ENCODE results near the gene ERICH4. TPM values are rescaled to one million over a fixed set of nuclear protein-coding genes. Genes with fewer than 3 reads are reported as not detected.

The ERICH4 gene
- total and polyA plus RNA-seq, 2 of the 8 experiments (the other 6 are each of a cell fraction or from before 2014, with no cell fraction given), result not detected

DNA sequence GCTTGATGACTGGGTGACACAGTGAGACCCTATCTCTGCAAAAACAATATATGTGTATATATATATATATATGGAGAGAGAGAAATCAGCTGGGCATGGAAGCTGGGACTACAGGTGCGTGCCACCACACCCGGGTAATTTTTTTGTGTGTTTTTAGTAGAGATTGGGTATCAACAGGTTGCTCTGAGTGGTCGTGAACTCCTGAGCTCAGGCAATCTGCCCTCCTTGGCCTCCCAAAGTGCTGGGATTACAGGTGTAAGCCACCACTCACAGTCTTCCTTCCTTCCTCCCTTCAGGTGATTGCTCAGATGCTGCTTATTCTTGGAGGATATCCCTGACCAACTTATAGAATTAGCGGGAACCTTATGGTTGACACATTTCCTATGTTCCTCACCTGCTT lies 41.9 kb downstream of the ERICH4 start:
- peaks cover 49 to 69% of the 10 kb centered on the region in 2 experiments for H3K9me3 ChIP-seq (ENCODE audit: insufficient read depth in 2 of 2, low read depth in 1 of 2, low read length in 1 of 2)
- no peak overlapping the region for H4K5ac ChIP-seq (ENCODE audit: insufficient read length, low read depth, low read length)
- H3K79me1 ChIP-seq (ENCODE audit: low read depth, low read length), result no peaks in the 10 kb centered on the region
- no peak overlapping the region for H2BK20ac ChIP-seq (ENCODE audit: low read length)
- FAIRE-seq (no peak), DNase-seq (ENCODE audit: low read depth in 1 of 2, low spot score in 2 of 2) (no peak)
- H3K14ac ChIP-seq (ENCODE audit: insufficient read length), result no peak overlapping the region
- no peak overlapping the region for H3K4me2 ChIP-seq (ENCODE audit: insufficient read depth in 1 of 2, low read depth in 2 of 2, low read length in 2 of 2)
- CTCF ChIA-PET (ENCODE audit: partially characterized antibody), result interaction anchor here (1.7 kb wide), 1 partner anchor 79 kb away, joined by 4 read pairs; no protein-coding TSS in a partner anchor
- no peak overlapping the region for H4K8ac ChIP-seq (ENCODE audit: extremely low read depth, insufficient read depth, low read length)
- H2BK120ac ChIP-seq (replicated peaks; ENCODE audit: low read depth, low read length), result no peak overlapping the region
- no peaks in the 10 kb centered on the region for H3K23me2 ChIP-seq (ENCODE audit: low read depth, low read length)
- no peak overlapping the region for H3K56ac ChIP-seq (replicated peaks; ENCODE audit: insufficient read length, low read depth, low read length)
- WGBS, 2 experiments (ENCODE audit: extremely low coverage in 1 of 2, insufficient coverage in 1 of 2, insufficient read length in 1 of 2, insufficient replicate concordance in 2 of 2, low coverage in 1 of 2, low lambda C conversion rate in 2 of 2, missing lambda C conversion rate in 1 of 2), result 79% methylated on average over 4 of the region's 4 CpGs; no CpG with 5 or more reads in 1 of the 2 experiments
- no peaks in the 10 kb centered on the region for H3K36me3 ChIP-seq (ENCODE audit: control insufficient read depth in 2 of 4, insufficient read depth in 4 of 4, low read length in 3 of 4)
- no peak overlapping the region for H3K23ac ChIP-seq (ENCODE audit: insufficient read length)
- POLR2A ChIA-PET (ENCODE audit: partially characterized antibody), result no interaction called here
- H3K9ac ChIP-seq (replicated peaks in 1 of 4; ENCODE audit: extremely low read depth in 1 of 4, low read depth in 3 of 4, low read length in 3 of 4), result no peak overlapping the region
- H3K79me2 ChIP-seq (ENCODE audit: control insufficient read depth in 1 of 2, insufficient read depth in 2 of 2, low read length in 2 of 2), result no peaks in the 10 kb centered on the region
- no peak overlapping the region for H2BK5ac ChIP-seq (ENCODE audit: low read depth, low read length)
- no peak overlapping the region for H4K91ac ChIP-seq (replicated peaks; ENCODE audit: insufficient read length, low read length)
- H2BK15ac ChIP-seq (ENCODE audit: low read length), result no peak overlapping the region
- H2AFZ ChIP-seq (ENCODE audit: low read length), result no peak overlapping the region
- no peak overlapping the region for H3K27ac ChIP-seq (ENCODE audit: low read depth, low read length)
- no peak overlapping the region for H3K18ac ChIP-seq (ENCODE audit: extremely low read depth, low read length)
- no peak overlapping the region for H3K4me3 ChIP-seq (ENCODE audit: extremely low read depth in 1 of 4, insufficient read depth in 2 of 4, low read depth in 3 of 4, low read length in 4 of 4)
- H2BK12ac ChIP-seq (ENCODE audit: low read depth, low read length), result no peak overlapping the region
- no peaks in the 10 kb centered on the region for H4K20me1 ChIP-seq (replicated peaks in 1 of 2; ENCODE audit: control insufficient read depth in 1 of 2, insufficient read depth in 2 of 2, low read length in 2 of 2)
- H3K4ac ChIP-seq (replicated peaks; ENCODE audit: insufficient read length, low read depth, low read length), result no peak overlapping the region
- no peaks in the 10 kb centered on the region for H3K27me3 ChIP-seq (replicated peaks in 1 of 4; ENCODE audit: control insufficient read depth in 3 of 4, extremely low read depth in 1 of 4, insufficient read depth in 3 of 4, low read length in 3 of 4)
- H3K4me1 ChIP-seq (replicated peaks in 1 of 4; ENCODE audit: control insufficient read depth in 3 of 4, insufficient read depth in 4 of 4, low read length in 3 of 4), result no peaks in the 10 kb centered on the region
- no peak overlapping the region for H2AK5ac ChIP-seq (ENCODE audit: low read depth, low read length)
- TF ChIP-seq CTBP2 (IDR thresholded peaks at IDR 0.05; ENCODE audit: borderline replicate concordance, insufficient read depth, insufficient read length, low read length) (no peak), KDM4A (IDR thresholded peaks at IDR 0.05; ENCODE audit: low read depth, low read length, severe bottlenecking) (no peak), RNF2 (IDR thresholded peaks at IDR 0.05; ENCODE audit: borderline replicate concordance, low read depth, low read length, missing control alignments, poor library complexity, severe bottlenecking) (no peak), SP4 (IDR thresholded peaks at IDR 0.05; ENCODE audit: low read length) (no peak), KDM1A (IDR thresholded peaks at IDR 0.05; ENCODE audit: borderline replicate concordance, low read length) (no peak), JUN (IDR thresholded peaks at IDR 0.05; ENCODE audit: low read depth, low read length) (no peak), GTF2F1 (IDR thresholded peaks at IDR 0.05; ENCODE audit: borderline replicate concordance, low read depth, low read length) (no peak), HDAC2 (IDR thresholded peaks at IDR 0.05; ENCODE audit: borderline replicate concordance in 1 of 2, low read depth in 2 of 2, low read length in 2 of 2) (no peak), RFX5 (IDR thresholded peaks at IDR 0.05; ENCODE audit: borderline replicate concordance, low read depth, low read length) (no peak), EZH2 (IDR thresholded peaks at IDR 0.05; ENCODE audit: low read depth, low read length, severe bottlenecking) (no peak), ZNF274 (IDR thresholded peaks at IDR 0.05; ENCODE audit: borderline replicate concordance, extremely low read depth, low read length) (no peak)
- TF ChIP-seq, protein P1, sequence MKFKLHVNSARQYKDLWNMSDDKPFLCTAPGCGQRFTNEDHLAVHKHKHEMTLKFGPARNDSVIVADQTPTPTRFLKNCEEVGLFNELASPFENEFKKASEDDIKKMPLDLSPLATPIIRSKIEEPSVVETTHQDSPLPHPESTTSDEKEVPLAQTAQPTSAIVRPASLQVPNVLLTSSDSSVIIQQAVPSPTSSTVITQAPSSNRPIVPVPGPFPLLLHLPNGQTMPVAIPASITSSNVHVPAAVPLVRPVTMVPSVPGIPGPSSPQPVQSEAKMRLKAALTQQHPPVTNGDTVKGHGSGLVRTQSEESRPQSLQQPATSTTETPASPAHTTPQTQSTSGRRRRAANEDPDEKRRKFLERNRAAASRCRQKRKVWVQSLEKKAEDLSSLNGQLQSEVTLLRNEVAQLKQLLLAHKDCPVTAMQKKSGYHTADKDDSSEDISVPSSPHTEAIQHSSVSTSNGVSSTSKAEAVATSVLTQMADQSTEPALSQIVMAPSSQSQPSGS (IDR thresholded peaks at IDR 0.05; ENCODE audit: low read length), result no peak
